ENCODE data around the gene DSTN.
A peak's percentile ranks its signal among the peaks of the same experiment; 100 is the strongest.

DSTN gene

GRCh38 chr20:17569616-17570346, at the start of gene DSTN:
DSTN (plus strand) TSS chr20:17570075; CDS start chr20:17570209, 134 bp downstream.
- no peaks in the 10 kb centered on the region for H3K9me3 ChIP-seq (ENCODE audit: low read length)
- peak within 1 kb of the TSS; percentile 70 for H3K4me3 ChIP-seq (ENCODE audit: low read length)
- H3K27me3 ChIP-seq (ENCODE audit: insufficient read depth, low read length), result no peaks in the 10 kb centered on the region
- no peaks in the 10 kb centered on the region for H3K36me3 ChIP-seq (ENCODE audit: insufficient read depth, low read length)
- peaks cover 13% of the 10 kb centered on the region for H3K4me1 ChIP-seq (ENCODE audit: insufficient read depth, low read length)
- H2AFZ ChIP-seq (ENCODE audit: low read depth, low read length), result peak within 1 kb of the TSS; percentile 93

GRCh38 chr20:17520583-17520982, 49.3 kb upstream of the DSTN start:
- peaks cover 55% of the 10 kb centered on the region for H3K27me3 ChIP-seq (ENCODE audit: insufficient read depth, low read length)
- H3K36me3 ChIP-seq (ENCODE audit: insufficient read depth, low read length), result no peaks in the 10 kb centered on the region
- H3K4me1 ChIP-seq (ENCODE audit: insufficient read depth, low read length), result no peaks in the 10 kb centered on the region
- no peak overlapping the region for H2AFZ ChIP-seq (ENCODE audit: low read depth, low read length)
- H3K4me3 ChIP-seq (ENCODE audit: low read length), result no peak overlapping the region
- peaks cover 3% of the 10 kb centered on the region for H3K9me3 ChIP-seq (ENCODE audit: low read length)

DNA sequence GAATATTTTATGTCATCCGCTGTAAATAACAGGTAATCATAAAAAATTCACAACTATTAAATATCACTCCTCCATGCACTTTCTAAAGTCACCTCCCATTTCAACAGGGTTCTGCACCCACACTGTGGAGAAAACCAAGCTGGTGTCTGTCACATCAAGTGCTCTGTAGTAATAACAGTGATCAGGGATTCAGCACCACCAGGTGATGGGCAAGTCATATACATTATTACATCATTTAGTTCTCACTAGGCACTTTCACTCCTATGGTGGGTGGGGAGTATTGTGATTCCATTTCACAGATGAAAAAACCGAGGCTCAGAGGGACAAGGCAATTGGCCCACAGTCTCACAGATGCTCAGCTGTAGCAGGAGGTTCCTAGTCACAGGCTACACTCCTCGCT, 47.3 kb upstream of the DSTN start:
- H3K36me3 ChIP-seq (ENCODE audit: insufficient read depth, low read length), result no peaks in the 10 kb centered on the region
- peaks cover 65% of the 10 kb centered on the region for H3K27me3 ChIP-seq (ENCODE audit: insufficient read depth, low read length)
- H2AFZ ChIP-seq (ENCODE audit: low read depth, low read length), result no peak overlapping the region
- H3K4me3 ChIP-seq (ENCODE audit: low read length), result no peak overlapping the region
- no peaks in the 10 kb centered on the region for H3K4me1 ChIP-seq (ENCODE audit: insufficient read depth, low read length)
- peaks cover 4% of the 10 kb centered on the region for H3K9me3 ChIP-seq (ENCODE audit: low read length)

DNA sequence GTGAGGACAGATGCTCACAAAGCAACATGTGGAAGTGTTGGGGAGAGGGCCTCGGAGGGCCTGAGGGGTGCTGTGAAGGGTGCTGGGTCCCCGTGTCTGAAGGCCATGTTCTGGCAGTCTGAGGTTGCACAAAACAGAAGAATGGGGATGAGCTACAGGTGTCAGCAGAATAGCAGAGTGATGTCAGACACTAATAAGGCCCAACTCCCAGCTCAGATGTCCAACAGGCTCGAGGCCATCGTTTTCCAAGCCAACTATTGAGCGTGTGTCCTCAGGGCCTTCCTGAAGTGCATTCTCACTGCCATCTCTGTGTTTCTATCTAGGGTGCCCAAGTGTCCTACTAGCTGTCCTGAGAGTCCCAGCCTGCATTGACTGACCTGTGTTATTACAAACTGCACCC, 46.5 kb upstream of the DSTN start:
- no peak overlapping the region for H3K4me3 ChIP-seq (ENCODE audit: low read length)
- H2AFZ ChIP-seq (ENCODE audit: low read depth, low read length), result no peak overlapping the region
- no peaks in the 10 kb centered on the region for H3K36me3 ChIP-seq (ENCODE audit: insufficient read depth, low read length)
- H3K4me1 ChIP-seq (ENCODE audit: insufficient read depth, low read length), result no peaks in the 10 kb centered on the region
- H3K27me3 ChIP-seq (ENCODE audit: insufficient read depth, low read length), result peaks cover 70% of the 10 kb centered on the region
- peaks cover 4% of the 10 kb centered on the region for H3K9me3 ChIP-seq (ENCODE audit: low read length)

DNA sequence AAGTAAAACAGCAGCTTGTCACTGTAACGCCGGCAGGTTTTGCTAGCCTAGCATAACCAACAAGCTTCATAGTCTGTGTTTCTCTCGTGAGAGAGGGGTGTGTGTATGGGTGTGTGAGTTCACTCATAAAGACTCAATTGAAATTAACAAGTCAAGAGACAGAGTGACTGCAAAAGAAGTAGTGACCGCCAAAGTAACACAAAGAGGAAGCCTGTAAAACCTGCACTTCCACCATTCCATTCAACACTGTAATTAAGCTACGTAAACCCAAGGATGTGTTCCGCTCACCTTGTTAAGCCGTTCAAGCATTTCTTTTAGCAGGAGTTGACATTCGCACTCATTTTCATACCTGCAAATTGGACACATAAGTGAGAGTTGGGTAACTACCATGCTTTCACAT, 45.3 kb upstream of the DSTN start:
- H3K36me3 ChIP-seq (ENCODE audit: insufficient read depth, low read length), result no peaks in the 10 kb centered on the region
- peaks cover 4% of the 10 kb centered on the region for H3K9me3 ChIP-seq (ENCODE audit: low read length)
- no peaks in the 10 kb centered on the region for H3K4me1 ChIP-seq (ENCODE audit: insufficient read depth, low read length)
- H2AFZ ChIP-seq (ENCODE audit: low read depth, low read length), result no peak overlapping the region
- peaks cover 65% of the 10 kb centered on the region for H3K27me3 ChIP-seq (ENCODE audit: insufficient read depth, low read length)
- no peak overlapping the region for H3K4me3 ChIP-seq (ENCODE audit: low read length)

DNA sequence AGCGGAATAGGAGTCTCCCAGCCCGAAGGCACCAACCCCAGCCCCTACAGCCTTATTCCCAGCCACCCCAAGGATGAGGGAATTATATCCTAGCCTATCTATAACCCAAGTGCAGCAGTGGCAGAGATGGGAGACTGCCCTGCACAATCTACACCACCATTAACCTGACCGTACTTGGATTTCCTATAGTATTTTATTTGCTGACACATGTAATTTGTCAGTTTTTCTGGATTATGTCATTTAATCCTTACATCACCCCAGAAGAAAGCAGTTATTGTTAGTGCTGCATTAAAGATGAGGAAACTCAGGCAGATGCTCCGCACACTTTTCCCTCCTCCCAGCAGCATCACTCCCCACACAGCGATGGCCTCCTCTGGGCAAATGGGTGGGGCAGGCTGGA, 44.7 kb upstream of the DSTN start:
- Histone ChIP-seq H3K4me1 (ENCODE audit: insufficient read depth, low read length) (no peaks in the 10 kb centered on the region), H3K27me3 (ENCODE audit: insufficient read depth, low read length) (peaks cover 70% of the 10 kb centered on the region), H2AFZ (ENCODE audit: low read depth, low read length) (no peak overlapping the region), H3K36me3 (ENCODE audit: insufficient read depth, low read length) (no peaks in the 10 kb centered on the region), H3K4me3 (ENCODE audit: low read length) (no peak overlapping the region), H3K9me3 (ENCODE audit: low read length) (peaks cover 4% of the 10 kb centered on the region)

- peaks cover 72% of the 10 kb centered on the region for H3K27me3 ChIP-seq (ENCODE audit: insufficient read depth, low read length)
- peaks cover 1% of the 10 kb centered on the region for H3K4me1 ChIP-seq (ENCODE audit: insufficient read depth, low read length)
- no peak overlapping the region for H3K4me3 ChIP-seq (ENCODE audit: low read length)
- no peaks in the 10 kb centered on the region for H3K36me3 ChIP-seq (ENCODE audit: insufficient read depth, low read length)
- peaks cover 4% of the 10 kb centered on the region for H3K9me3 ChIP-seq (ENCODE audit: low read length)
- no peak overlapping the region for H2AFZ ChIP-seq (ENCODE audit: low read depth, low read length)
These were observed 44.2 kb upstream of the DSTN start for GRCh38 chr20:17525650-17526049.

- Histone ChIP-seq H3K9me3 (ENCODE audit: low read length) (peaks cover 2% of the 10 kb centered on the region), H3K4me3 (ENCODE audit: low read length) (no peak overlapping the region), H3K27me3 (ENCODE audit: insufficient read depth, low read length) (peaks cover 41% of the 10 kb centered on the region), H3K4me1 (ENCODE audit: insufficient read depth, low read length) (peaks cover 9% of the 10 kb centered on the region), H2AFZ (ENCODE audit: low read depth, low read length) (no peak overlapping the region), H3K36me3 (ENCODE audit: insufficient read depth, low read length) (no peaks in the 10 kb centered on the region)
These were observed 40.3 kb upstream of the DSTN start for GRCh38 chr20:17529586-17529985.

DNA sequence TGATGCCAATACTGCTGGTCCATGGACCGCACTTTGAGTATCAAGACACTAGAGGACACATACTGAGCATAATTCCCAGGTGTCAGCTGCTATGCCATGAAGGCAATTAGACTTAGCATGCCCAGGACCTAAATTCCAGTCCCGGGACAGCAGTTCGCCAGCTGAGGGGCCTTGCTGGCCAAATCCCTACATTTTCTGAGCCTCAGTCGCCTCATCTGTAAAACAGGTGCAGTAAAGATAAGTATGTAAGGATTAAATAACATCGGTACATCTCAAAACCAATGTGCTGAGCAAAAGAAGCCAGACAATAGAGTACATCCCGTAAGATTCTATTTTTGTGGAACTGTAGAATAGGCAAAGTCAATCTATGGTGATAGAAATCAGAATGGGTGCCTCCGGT, 39.7 kb upstream of the DSTN start:
- Histone ChIP-seq H3K9me3 (ENCODE audit: low read length) (peaks cover 2% of the 10 kb centered on the region), H3K27me3 (ENCODE audit: insufficient read depth, low read length) (peaks cover 35% of the 10 kb centered on the region), H3K36me3 (ENCODE audit: insufficient read depth, low read length) (no peaks in the 10 kb centered on the region), H3K4me3 (ENCODE audit: low read length) (no peak overlapping the region), H2AFZ (ENCODE audit: low read depth, low read length) (no peak overlapping the region), H3K4me1 (ENCODE audit: insufficient read depth, low read length) (peaks cover 9% of the 10 kb centered on the region)

- Histone ChIP-seq H3K27me3 (ENCODE audit: insufficient read depth, low read length) (peaks cover 35% of the 10 kb centered on the region), H3K4me1 (ENCODE audit: insufficient read depth, low read length) (peaks cover 9% of the 10 kb centered on the region), H3K4me3 (ENCODE audit: low read length) (peak within 1 kb of the TSS; percentile 34), H3K36me3 (ENCODE audit: insufficient read depth, low read length) (no peaks in the 10 kb centered on the region), H3K9me3 (ENCODE audit: low read length) (no peaks in the 10 kb centered on the region), H2AFZ (ENCODE audit: low read depth, low read length) (peak within 1 kb of the TSS; percentile 13)
These were observed 38.9 kb upstream of the DSTN start, which contains the start of gene BFSP1 for GRCh38 chr20:17530716-17531664. BFSP1 (minus strand) TSS chr20:17531379; CDS start chr20:17531329, 50 bp downstream.

- Histone ChIP-seq H3K27me3 (ENCODE audit: insufficient read depth, low read length) (peaks cover 31% of the 10 kb centered on the region), H3K4me1 (ENCODE audit: insufficient read depth, low read length) (peaks cover 9% of the 10 kb centered on the region), H3K9me3 (ENCODE audit: low read length) (no peaks in the 10 kb centered on the region), H2AFZ (ENCODE audit: low read depth, low read length) (peak overlapping the region; percentile 13), H3K4me3 (ENCODE audit: low read length) (peak overlapping the region; percentile 34), H3K36me3 (ENCODE audit: insufficient read depth, low read length) (no peaks in the 10 kb centered on the region)
These were observed 38.2 kb upstream of the DSTN start for GRCh38 chr20:17531665-17532025.

GRCh38 chr20:17533396-17533795, 36.5 kb upstream of the DSTN start:
- Histone ChIP-seq H3K36me3 (ENCODE audit: insufficient read depth, low read length) (no peaks in the 10 kb centered on the region), H3K4me3 (ENCODE audit: low read length) (no peak overlapping the region), H3K9me3 (ENCODE audit: low read length) (no peaks in the 10 kb centered on the region), H2AFZ (ENCODE audit: low read depth, low read length) (no peak overlapping the region), H3K4me1 (ENCODE audit: insufficient read depth, low read length) (peaks cover 9% of the 10 kb centered on the region), H3K27me3 (ENCODE audit: insufficient read depth, low read length) (peaks cover 22% of the 10 kb centered on the region)

DNA sequence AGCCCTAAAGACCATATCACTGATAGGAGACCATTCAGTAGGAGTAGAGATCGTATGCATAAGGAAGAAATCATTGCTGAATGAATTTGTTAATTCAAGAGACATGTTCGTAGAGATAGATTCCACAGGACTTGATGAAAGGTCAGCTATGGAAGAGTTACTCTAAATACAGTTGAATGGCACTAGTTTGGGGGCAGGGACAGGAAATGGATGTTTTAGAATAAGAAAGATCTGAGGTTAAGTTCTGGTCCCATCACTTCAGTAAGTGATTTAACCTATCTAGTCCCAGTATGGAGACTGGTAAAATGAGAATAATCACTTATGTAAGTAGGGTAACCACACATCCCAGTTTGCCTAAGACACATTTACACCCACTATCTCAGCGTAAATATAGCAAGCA, 35.8 kb upstream of the DSTN start:
- H3K4me1 ChIP-seq (ENCODE audit: insufficient read depth, low read length), result peaks cover 9% of the 10 kb centered on the region
- H3K9me3 ChIP-seq (ENCODE audit: low read length), result no peaks in the 10 kb centered on the region
- H3K27me3 ChIP-seq (ENCODE audit: insufficient read depth, low read length), result peaks cover 20% of the 10 kb centered on the region
- no peak overlapping the region for H2AFZ ChIP-seq (ENCODE audit: low read depth, low read length)
- no peaks in the 10 kb centered on the region for H3K36me3 ChIP-seq (ENCODE audit: insufficient read depth, low read length)
- H3K4me3 ChIP-seq (ENCODE audit: low read length), result no peak overlapping the region

Measured in neuron (in vitro differentiated cells).